Measurements from ENCODE around the gene BMPER.

The BMPER gene

GRCh38 chr7:34074421-34074820 lies 169.1 kb downstream of the BMPER start:
- TF ChIP-seq, protein P1, sequence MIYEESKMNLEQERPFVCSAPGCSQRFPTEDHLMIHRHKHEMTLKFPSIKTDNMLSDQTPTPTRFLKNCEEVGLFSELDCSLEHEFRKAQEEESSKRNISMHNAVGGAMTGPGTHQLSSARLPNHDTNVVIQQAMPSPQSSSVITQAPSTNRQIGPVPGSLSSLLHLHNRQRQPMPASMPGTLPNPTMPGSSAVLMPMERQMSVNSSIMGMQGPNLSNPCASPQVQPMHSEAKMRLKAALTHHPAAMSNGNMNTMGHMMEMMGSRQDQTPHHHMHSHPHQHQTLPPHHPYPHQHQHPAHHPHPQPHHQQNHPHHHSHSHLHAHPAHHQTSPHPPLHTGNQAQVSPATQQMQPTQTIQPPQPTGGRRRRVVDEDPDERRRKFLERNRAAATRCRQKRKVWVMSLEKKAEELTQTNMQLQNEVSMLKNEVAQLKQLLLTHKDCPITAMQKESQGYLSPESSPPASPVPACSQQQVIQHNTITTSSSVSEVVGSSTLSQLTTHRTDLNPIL (CRISPR knock-in tag; IDR thresholded peaks at IDR 0.05; ENCODE audit: low read depth) = no peak
- TF ChIP-seq ISL1 (CRISPR knock-in tag; IDR thresholded peaks at IDR 0.05) = no peak
- no peak for TF ChIP-seq ZNF70 (CRISPR knock-in tag; IDR thresholded peaks at IDR 0.05)
- TF ChIP-seq PATZ1 (CRISPR knock-in tag; IDR thresholded peaks at IDR 0.05; ENCODE audit: borderline replicate concordance) = no peak
- no peak for TF ChIP-seq ZFP30 (CRISPR knock-in tag; IDR thresholded peaks at IDR 0.05)
- TF ChIP-seq RARB (CRISPR knock-in tag; IDR thresholded peaks at IDR 0.05) = no peak
- TF ChIP-seq PPARA (CRISPR knock-in tag; IDR thresholded peaks at IDR 0.05; ENCODE audit: borderline replicate concordance) = no peak
- no peak for TF ChIP-seq OSR1 (CRISPR knock-in tag; IDR thresholded peaks at IDR 0.05)
- TF ChIP-seq ZNF565 (CRISPR knock-in tag; conservative IDR thresholded peaks at IDR 0.05; ENCODE audit: low read depth) = no peak
- no peak for TF ChIP-seq POU6F1 (CRISPR knock-in tag; IDR thresholded peaks at IDR 0.05; ENCODE audit: borderline replicate concordance, low read depth)
- TF ChIP-seq TCF4 (CRISPR knock-in tag; IDR thresholded peaks at IDR 0.05; ENCODE audit: borderline replicate concordance) = no peak
- no peak for TF ChIP-seq CSRNP3 (CRISPR knock-in tag; IDR thresholded peaks at IDR 0.05)
- TF ChIP-seq SNAI2 (CRISPR knock-in tag; IDR thresholded peaks at IDR 0.05) = no peak
- no peak for TF ChIP-seq TOX (CRISPR knock-in tag; IDR thresholded peaks at IDR 0.05; ENCODE audit: borderline replicate concordance)
- TF ChIP-seq GLIS3 (CRISPR knock-in tag; IDR thresholded peaks at IDR 0.05) = no peak
- TF ChIP-seq CSDC2 (CRISPR knock-in tag; IDR thresholded peaks at IDR 0.05) = no peak
- no peak for TF ChIP-seq ARNTL (CRISPR knock-in tag; IDR thresholded peaks at IDR 0.05; ENCODE audit: borderline replicate concordance, low read depth)
- no peak for TF ChIP-seq ZC3H10 (CRISPR knock-in tag; IDR thresholded peaks at IDR 0.05)
- TF ChIP-seq ZFP3 (CRISPR knock-in tag; IDR thresholded peaks at IDR 0.05) = no peak
- TF ChIP-seq ESRRG (CRISPR knock-in tag; IDR thresholded peaks at IDR 0.05) = no peak
- no peak for ATAC-seq

- TF ChIP-seq PPARA (CRISPR knock-in tag; IDR thresholded peaks at IDR 0.05; ENCODE audit: borderline replicate concordance) (no peak), ZNF565 (CRISPR knock-in tag; conservative IDR thresholded peaks at IDR 0.05; ENCODE audit: low read depth) (no peak), SNAI2 (CRISPR knock-in tag; IDR thresholded peaks at IDR 0.05) (no peak), RARB (CRISPR knock-in tag; IDR thresholded peaks at IDR 0.05) (no peak), CSRNP3 (CRISPR knock-in tag; IDR thresholded peaks at IDR 0.05) (no peak), POU6F1 (CRISPR knock-in tag; IDR thresholded peaks at IDR 0.05; ENCODE audit: borderline replicate concordance, low read depth) (no peak), ARNTL (CRISPR knock-in tag; IDR thresholded peaks at IDR 0.05; ENCODE audit: borderline replicate concordance, low read depth) (no peak), ZNF70 (CRISPR knock-in tag; IDR thresholded peaks at IDR 0.05) (no peak), ZNF8 (CRISPR knock-in tag; IDR thresholded peaks at IDR 0.05) (no peak)
- TF ChIP-seq, protein P2, sequence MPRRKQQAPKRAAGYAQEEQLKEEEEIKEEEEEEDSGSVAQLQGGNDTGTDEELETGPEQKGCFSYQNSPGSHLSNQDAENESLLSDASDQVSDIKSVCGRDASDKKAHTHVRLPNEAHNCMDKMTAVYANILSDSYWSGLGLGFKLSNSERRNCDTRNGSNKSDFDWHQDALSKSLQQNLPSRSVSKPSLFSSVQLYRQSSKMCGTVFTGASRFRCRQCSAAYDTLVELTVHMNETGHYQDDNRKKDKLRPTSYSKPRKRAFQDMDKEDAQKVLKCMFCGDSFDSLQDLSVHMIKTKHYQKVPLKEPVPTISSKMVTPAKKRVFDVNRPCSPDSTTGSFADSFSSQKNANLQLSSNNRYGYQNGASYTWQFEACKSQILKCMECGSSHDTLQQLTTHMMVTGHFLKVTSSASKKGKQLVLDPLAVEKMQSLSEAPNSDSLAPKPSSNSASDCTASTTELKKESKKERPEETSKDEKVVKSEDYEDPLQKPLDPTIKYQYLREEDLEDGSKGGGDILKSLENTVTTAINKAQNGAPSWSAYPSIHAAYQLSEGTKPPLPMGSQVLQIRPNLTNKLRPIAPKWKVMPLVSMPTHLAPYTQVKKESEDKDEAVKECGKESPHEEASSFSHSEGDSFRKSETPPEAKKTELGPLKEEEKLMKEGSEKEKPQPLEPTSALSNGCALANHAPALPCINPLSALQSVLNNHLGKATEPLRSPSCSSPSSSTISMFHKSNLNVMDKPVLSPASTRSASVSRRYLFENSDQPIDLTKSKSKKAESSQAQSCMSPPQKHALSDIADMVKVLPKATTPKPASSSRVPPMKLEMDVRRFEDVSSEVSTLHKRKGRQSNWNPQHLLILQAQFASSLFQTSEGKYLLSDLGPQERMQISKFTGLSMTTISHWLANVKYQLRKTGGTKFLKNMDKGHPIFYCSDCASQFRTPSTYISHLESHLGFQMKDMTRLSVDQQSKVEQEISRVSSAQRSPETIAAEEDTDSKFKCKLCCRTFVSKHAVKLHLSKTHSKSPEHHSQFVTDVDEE (CRISPR knock-in tag; IDR thresholded peaks at IDR 0.05) = no peak
- no peak for ATAC-seq
Observed at GRCh38 chr7:34075523-34076370, 170.4 kb downstream of the BMPER start.

Data from SK-N-SH treated with all-trans-retinoic acid at 6 μM for 48 hours (cell line).